Colonic mucosa (tissue), 4 donors: ENCODE data around the gene NRIP2. TPM values are rescaled to one million over a fixed set of nuclear protein-coding genes. Genes with fewer than 3 reads are reported as not detected.

Experiments used
- DNase-seq: peaks from one replicate; pipeline ENCODE4 v3.0.0-alpha.2; 2020
- H3K27ac ChIP-seq: fragments of 200-600 bp; one replicate; pipeline ENCODE4 v1.8.0; 2021
- H3K27me3 ChIP-seq: fragments of 200-600 bp; one replicate; pipeline ENCODE4 v1.8.0; 2021
- H3K36me3 ChIP-seq: fragments of 200-600 bp; one replicate; pipeline ENCODE4 v1.8.0; 2021
- H3K4me1 ChIP-seq: fragments of 200-600 bp; one replicate; pipeline ENCODE4 v1.8.0; 2021; ENCODE audit warnings: mild to moderate bottlenecking
- H3K4me3 ChIP-seq: fragments of 200-600 bp; one replicate; pipeline ENCODE4 v1.8.0; 2021
- H3K9ac ChIP-seq, 2 donors: one replicate each; pipeline ENCODE4 v1.7.0; 2013; ENCODE audit warnings: control low read depth in 2 of 2, low read depth in 2 of 2, low read length in 2 of 2
- H3K9me3 ChIP-seq: fragments of 200-600 bp; one replicate; pipeline ENCODE4 v1.8.0; 2021
- intact Hi-C: fragments of 100-400 bp; cut with DNase I; formaldehyde crosslinking; loops from one replicate; pipeline ENCODE4 v1.14.1; 2022
- total RNA-seq, 2 donors: library from RNA; stranded (reverse); fragmentation: NEBNext Ultra II Directional in 1 of 2; extraction: Animal tissue kit (Norgen Biotek cat#: 25700) in 1 of 2; gene quantifications; one replicate each; pipeline ENCODE4 v1.2.1, GENCODE V29; 2021
- TF ChIP-seq, protein P1 (sequence below): fragments of 200-600 bp; IDR thresholded peaks from one replicate; pipeline ENCODE4 v1.8.0; 2022; ENCODE audit warnings: antibody characterized with exemption, mild to moderate bottlenecking
- donor health status: healthy.
- donor health status: DM: no; HTN: no; CAD: no.
- donor health status: DM: no; HTN: no; CAD: no.

The NRIP2 gene
- total RNA-seq, 2 donors from 2014 or later, result 0.49 to 0.77 TPM

DNA sequence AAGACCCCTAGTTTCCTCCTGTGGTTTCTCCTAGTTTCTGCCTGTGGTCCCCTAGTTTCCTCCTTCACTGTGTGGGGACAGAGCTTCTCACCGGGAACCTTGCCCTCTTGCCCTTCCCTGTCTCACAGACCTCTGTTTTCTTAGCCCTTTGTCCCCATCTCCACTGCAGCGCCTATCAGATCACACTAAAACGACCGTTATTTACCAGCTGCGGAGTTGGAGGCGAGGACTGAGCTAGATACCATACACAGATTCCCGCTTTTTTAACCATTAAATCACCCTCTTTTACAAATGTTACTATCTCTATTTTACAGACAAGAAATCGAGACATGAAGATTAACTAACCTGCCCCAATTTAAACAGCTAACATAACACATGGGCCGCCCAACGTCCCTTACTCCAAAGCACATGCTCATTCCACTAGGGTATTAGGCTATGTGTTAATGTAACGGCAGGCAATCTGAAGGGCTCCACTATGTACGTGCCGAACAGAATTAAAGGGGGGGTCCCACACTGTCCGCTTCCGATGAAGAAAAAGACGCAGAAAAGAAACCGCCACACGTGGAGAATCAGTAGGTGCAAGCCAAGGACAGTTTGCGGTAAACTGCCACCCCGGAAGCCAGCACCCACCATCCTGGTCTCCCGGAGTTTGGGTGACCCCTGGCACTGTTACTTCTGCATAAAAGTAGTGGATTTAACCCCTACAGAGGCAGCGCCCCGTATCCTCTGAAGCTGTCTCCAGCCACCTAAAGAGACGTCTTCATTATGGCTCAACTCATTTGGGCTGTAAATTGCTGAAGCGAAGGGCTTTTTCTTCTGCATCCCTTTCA lies 41.9 kb downstream of the NRIP2 start:
- Histone ChIP-seq H3K36me3 (no peaks in the 10 kb centered on the region), H3K9me3 (no peaks in the 10 kb centered on the region), H3K9ac (no peak overlapping the region), H3K27ac (no peak overlapping the region), H3K27me3 (no peaks in the 10 kb centered on the region), H3K4me3 (no peak overlapping the region), H3K4me1 (peaks cover 8% of the 10 kb centered on the region)
- TF ChIP-seq, protein P1, sequence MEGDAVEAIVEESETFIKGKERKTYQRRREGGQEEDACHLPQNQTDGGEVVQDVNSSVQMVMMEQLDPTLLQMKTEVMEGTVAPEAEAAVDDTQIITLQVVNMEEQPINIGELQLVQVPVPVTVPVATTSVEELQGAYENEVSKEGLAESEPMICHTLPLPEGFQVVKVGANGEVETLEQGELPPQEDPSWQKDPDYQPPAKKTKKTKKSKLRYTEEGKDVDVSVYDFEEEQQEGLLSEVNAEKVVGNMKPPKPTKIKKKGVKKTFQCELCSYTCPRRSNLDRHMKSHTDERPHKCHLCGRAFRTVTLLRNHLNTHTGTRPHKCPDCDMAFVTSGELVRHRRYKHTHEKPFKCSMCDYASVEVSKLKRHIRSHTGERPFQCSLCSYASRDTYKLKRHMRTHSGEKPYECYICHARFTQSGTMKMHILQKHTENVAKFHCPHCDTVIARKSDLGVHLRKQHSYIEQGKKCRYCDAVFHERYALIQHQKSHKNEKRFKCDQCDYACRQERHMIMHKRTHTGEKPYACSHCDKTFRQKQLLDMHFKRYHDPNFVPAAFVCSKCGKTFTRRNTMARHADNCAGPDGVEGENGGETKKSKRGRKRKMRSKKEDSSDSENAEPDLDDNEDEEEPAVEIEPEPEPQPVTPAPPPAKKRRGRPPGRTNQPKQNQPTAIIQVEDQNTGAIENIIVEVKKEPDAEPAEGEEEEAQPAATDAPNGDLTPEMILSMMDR, result no peak
- intact Hi-C loops, result no loop called here
- no peak for DNase-seq

DNA sequence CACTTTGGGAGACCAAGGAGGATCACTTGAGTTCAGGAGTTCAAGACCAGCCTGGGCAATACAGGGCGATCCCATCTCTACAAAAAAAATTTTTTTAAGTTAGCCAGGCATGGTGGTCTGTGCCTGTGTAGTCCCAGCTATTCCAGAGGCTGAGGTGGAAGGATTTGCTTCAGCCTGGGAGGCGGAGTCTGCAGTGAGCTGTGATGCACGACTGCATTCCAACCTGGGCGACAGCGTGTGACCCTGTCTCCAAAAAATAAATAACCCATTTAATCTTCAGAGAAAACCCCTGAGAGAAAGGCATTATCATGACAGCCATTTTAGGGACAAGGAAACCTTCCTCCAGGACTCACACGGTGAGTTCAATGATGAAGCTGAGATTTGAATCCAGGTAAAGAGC lies 43.7 kb downstream of the NRIP2 start:
- intact Hi-C loops, result no loop called here

DNA sequence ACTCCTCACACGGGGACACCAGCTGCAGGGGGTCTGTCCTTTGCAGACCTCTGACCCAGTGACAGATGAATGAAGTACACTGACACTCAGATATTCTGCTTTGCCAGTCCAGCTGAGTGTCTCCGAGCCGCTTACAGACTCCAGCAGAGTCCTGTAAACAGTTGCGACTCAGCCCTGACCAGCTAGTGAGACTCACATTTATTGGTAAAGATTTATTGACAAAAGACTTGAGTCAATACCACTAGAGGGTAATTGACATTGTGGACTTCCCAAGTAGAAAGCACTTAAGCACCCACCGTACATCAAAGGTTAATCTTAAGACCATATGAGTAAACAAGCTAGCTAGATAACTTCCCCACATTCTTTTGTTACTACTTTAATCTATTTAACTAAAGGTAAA lies 49.8 kb downstream of the NRIP2 start:
- TF ChIP-seq, protein P1, result no peak
- no peak overlapping the region for H3K4me3 ChIP-seq
- H3K4me1 ChIP-seq, result peaks cover 7% of the 10 kb centered on the region
- H3K27ac ChIP-seq, result no peak overlapping the region
- no peaks in the 10 kb centered on the region for H3K9me3 ChIP-seq
- H3K27me3 ChIP-seq, result no peaks in the 10 kb centered on the region
- DNase-seq, result no peak
- H3K36me3 ChIP-seq, result no peaks in the 10 kb centered on the region
- intact Hi-C loops, result loop anchor here (2.0 to 10.0 kb wide), 2 partner anchors 44 to 100 kb away; no protein-coding TSS in a partner anchor
- no peak overlapping the region for H3K9ac ChIP-seq

More for the DNA sequence above, 43.7 kb downstream of the NRIP2 start:
- Histone ChIP-seq H3K27me3 (no peaks in the 10 kb centered on the region), H3K4me3 (no peak overlapping the region), H3K27ac (no peak overlapping the region), H3K9ac (no peak overlapping the region), H3K4me1 (no peaks in the 10 kb centered on the region), H3K9me3 (no peaks in the 10 kb centered on the region), H3K36me3 (no peaks in the 10 kb centered on the region)
- TF ChIP-seq, protein P1, result no peak
- DNase-seq, result no peak

DNA sequence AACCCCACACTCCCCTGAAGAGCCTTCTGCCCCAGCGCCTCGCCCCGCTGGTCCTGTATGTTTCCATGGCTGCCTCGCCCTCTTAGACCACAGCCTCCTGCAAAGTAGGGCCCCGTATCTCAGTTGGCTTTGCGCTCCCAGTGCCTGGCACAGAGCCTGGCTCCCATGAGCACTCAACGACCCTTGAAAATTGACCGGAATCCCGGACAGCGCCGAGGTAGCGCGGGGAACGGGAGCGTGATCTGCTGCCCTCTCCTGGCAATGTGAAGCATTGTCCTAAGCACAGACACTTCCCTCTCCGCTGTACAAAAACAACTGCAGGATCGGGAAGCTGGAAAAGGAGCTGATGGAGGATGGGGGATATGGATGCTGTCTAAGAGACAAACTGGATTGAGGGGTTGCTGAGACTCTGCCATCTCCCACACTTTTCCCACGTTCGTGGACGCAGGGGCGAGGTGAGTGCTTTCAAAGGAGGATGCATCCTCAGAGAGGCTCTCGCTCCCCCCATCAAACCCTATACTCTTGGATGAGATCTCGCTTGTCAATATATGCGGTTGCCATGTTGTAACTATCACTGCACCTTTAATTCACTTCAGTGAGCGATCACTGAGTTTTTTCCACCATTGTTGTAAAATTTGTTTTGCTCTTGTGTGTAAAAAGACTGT lies 50.8 kb downstream of the NRIP2 start:
- TF ChIP-seq, protein P1, result peak; percentile 83
- Histone ChIP-seq H3K9ac (no peak overlapping the region), H3K36me3 (no peaks in the 10 kb centered on the region), H3K4me3 (no peak overlapping the region), H3K27ac (no peak overlapping the region), H3K4me1 (peaks cover 7% of the 10 kb centered on the region), H3K27me3 (no peaks in the 10 kb centered on the region), H3K9me3 (no peaks in the 10 kb centered on the region)
- intact Hi-C loops, result loop anchor here (2.0 to 10.0 kb wide), 2 partner anchors 43 to 99 kb away; no protein-coding TSS in a partner anchor
- DNase-seq, result peak; percentile 73

DNA sequence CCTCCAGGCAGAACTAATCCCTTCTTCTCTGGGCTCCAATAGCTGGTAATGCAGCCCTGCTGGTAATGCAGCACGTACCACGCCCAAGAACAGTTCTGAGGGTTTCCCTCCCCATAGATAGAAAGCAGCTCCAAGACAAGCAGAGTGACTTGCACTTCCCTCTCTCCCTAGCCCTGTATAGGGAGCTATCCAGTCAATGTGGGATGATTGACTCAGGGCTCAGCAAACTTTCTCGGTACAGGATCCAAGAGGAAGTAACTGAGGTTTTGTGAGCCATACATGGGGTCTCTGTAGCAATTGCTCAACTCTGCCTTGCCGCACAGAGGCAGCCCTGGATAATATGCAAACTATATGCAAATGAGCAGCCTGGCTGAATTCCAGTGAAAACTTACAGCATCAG lies 55.6 kb downstream of the NRIP2 start:
- Histone ChIP-seq H3K27ac (no peak overlapping the region), H3K9me3 (no peaks in the 10 kb centered on the region), H3K9ac (no peak overlapping the region), H3K36me3 (no peaks in the 10 kb centered on the region), H3K4me3 (no peak overlapping the region), H3K27me3 (no peaks in the 10 kb centered on the region), H3K4me1 (peaks cover 6% of the 10 kb centered on the region)
- TF ChIP-seq, protein P1, result no peak
- intact Hi-C loops, result no loop called here
- no peak for DNase-seq
